Measurements from ENCODE around the gene CNNM2.
"Not testable (repeated sequence)": the region's sequence is repeated elsewhere in the genome, so short reads cannot be mapped to it uniquely, and the experiment has no call there.

DNA sequence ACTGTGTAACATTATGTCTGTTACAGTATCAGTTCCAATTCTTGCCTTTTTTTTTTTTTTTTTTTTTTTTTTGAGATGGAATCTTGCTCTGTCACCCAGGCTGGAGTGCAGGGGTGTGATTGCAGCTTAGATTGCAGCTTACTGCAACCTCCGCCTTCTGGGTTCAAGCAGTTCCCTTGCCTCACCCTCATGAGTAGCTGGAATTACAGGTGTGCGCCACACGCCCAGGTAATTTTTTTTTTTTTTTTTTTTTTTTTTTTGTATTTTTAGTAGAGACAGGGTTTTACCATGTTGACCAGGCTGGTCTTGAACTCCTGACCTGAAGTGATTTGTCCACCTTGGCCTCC lies 58.3 kb downstream of the CNNM2 start:
- not testable (repeated sequence) for TF ChIP-seq CTCF (IDR thresholded peaks at IDR 0.05; ENCODE audit: low read length); EZH2 (IDR thresholded peaks at IDR 0.05; ENCODE audit: borderline replicate concordance, low read length)
